ENCODE results near the gene ATP5PD.
"Not testable (repeated sequence)": the region's sequence is repeated elsewhere in the genome, so short reads cannot be mapped to it uniquely, and the experiment has no call there.

The ATP5PD gene

GRCh38 chr17:75081611-75082540 lies 35.1 kb upstream of the ATP5PD start:
- peaks cover 22% of the 10 kb centered on the region for H3K4me1 Mint-ChIP-seq

GRCh38 chr17:75079023-75079373 lies 32.2 kb upstream of the ATP5PD start:
- ATAC-seq (no peak), DNase-seq (ENCODE audit: low spot score in 2 of 2) (no peak)
- Mint-ChIP-seq H3K27ac (no peak overlapping the region), H3K36me3 (no peaks in the 10 kb centered on the region), H3K4me3 (peak overlapping the region; percentile 72), H3K9me3 (no peaks in the 10 kb centered on the region), H3K4me1 (peaks cover 16% of the 10 kb centered on the region)

More at GRCh38 chr17:75081611-75082540, 35.1 kb upstream of the ATP5PD start:
- DNase-seq (ENCODE audit: low spot score in 2 of 2) (no peak), ATAC-seq (no peak)
- H3K27ac Mint-ChIP-seq = peak overlapping the region; percentile 15
- H3K9me3 Mint-ChIP-seq = no peaks in the 10 kb centered on the region
- no peak overlapping the region for H3K4me3 Mint-ChIP-seq
- H3K36me3 Mint-ChIP-seq = no peaks in the 10 kb centered on the region

- DNase-seq (ENCODE audit: low spot score in 2 of 2) = no peak
- no peak for ATAC-seq
- H3K4me1 Mint-ChIP-seq = peaks cover 16% of the 10 kb centered on the region
- H3K4me3 Mint-ChIP-seq = peak overlapping the region; percentile 72
- H3K36me3 Mint-ChIP-seq = no peaks in the 10 kb centered on the region
- H3K27ac Mint-ChIP-seq = peak overlapping the region; percentile 80
- H3K9me3 Mint-ChIP-seq = no peaks in the 10 kb centered on the region
These were observed 31.7 kb upstream of the ATP5PD start for GRCh38 chr17:75078284-75079022.

- peak; percentile 84 for ATAC-seq
These were observed 30.9 kb upstream of the ATP5PD start for GRCh38 chr17:75077496-75078283.

GRCh38 chr17:75077072-75077495 lies 30.3 kb upstream of the ATP5PD start:
- ATAC-seq (no peak), DNase-seq (ENCODE audit: low spot score in 2 of 2) (no peak)
- H3K27ac Mint-ChIP-seq = peak overlapping the region; percentile 80
- H3K4me1 Mint-ChIP-seq = peaks cover 16% of the 10 kb centered on the region
- peak overlapping the region; percentile 72 for H3K4me3 Mint-ChIP-seq
- H3K36me3 Mint-ChIP-seq = no peaks in the 10 kb centered on the region
- H3K9me3 Mint-ChIP-seq = no peaks in the 10 kb centered on the region

More at GRCh38 chr17:75077496-75078283, 30.9 kb upstream of the ATP5PD start:
- no peaks in the 10 kb centered on the region for H3K9me3 Mint-ChIP-seq
- H3K4me1 Mint-ChIP-seq = peaks cover 16% of the 10 kb centered on the region
- H3K4me3 Mint-ChIP-seq = peak overlapping the region; percentile 72
- H3K36me3 Mint-ChIP-seq = no peaks in the 10 kb centered on the region
- H3K27ac Mint-ChIP-seq = peak overlapping the region; percentile 80
- DNase-seq (ENCODE audit: low spot score in 2 of 2) = peak; percentile 27 to 66

- Mint-ChIP-seq H3K27ac (no peak overlapping the region), H3K36me3 (no peaks in the 10 kb centered on the region), H3K4me3 (no peak overlapping the region), H3K4me1 (peaks cover 16% of the 10 kb centered on the region), H3K9me3 (no peaks in the 10 kb centered on the region)
- ATAC-seq (no peak), DNase-seq (ENCODE audit: low spot score in 2 of 2) (no peak)
These were observed 29.0 kb upstream of the ATP5PD start for GRCh38 chr17:75075597-75076336.

GRCh38 chr17:75074532-75074931 lies 27.8 kb upstream of the ATP5PD start:
- DNase-seq (ENCODE audit: low spot score in 2 of 2) (no peak), ATAC-seq (no peak)
- Mint-ChIP-seq H3K4me3 (no peak overlapping the region), H3K9me3 (no peaks in the 10 kb centered on the region), H3K36me3 (no peaks in the 10 kb centered on the region), H3K4me1 (peaks cover 16% of the 10 kb centered on the region), H3K27ac (no peak overlapping the region)

GRCh38 chr17:75073618-75074047 lies 26.9 kb upstream of the ATP5PD start:
- no peaks in the 10 kb centered on the region for H3K36me3 Mint-ChIP-seq

GRCh38 chr17:75072909-75073308 lies 26.1 kb upstream of the ATP5PD start:
- not testable (repeated sequence) for DNase-seq (ENCODE audit: low spot score in 2 of 2); H3K9me3 Mint-ChIP-seq; H3K36me3 Mint-ChIP-seq; H3K4me3 Mint-ChIP-seq; ATAC-seq; H3K4me1 Mint-ChIP-seq; H3K27ac Mint-ChIP-seq

More at GRCh38 chr17:75073618-75074047, 26.9 kb upstream of the ATP5PD start:
- H3K27ac Mint-ChIP-seq = no peak overlapping the region
- DNase-seq (ENCODE audit: low spot score in 2 of 2) = no peak
- no peak for ATAC-seq
- no peaks in the 10 kb centered on the region for H3K9me3 Mint-ChIP-seq
- peaks cover 9% of the 10 kb centered on the region for H3K4me1 Mint-ChIP-seq
- H3K4me3 Mint-ChIP-seq = no peak overlapping the region

GRCh38 chr17:75071478-75072271 lies 24.9 kb upstream of the ATP5PD start:
- not testable (repeated sequence) for H3K4me3 Mint-ChIP-seq

GRCh38 chr17:75069783-75070182 lies 23.0 kb upstream of the ATP5PD start:
- peaks cover 27% of the 10 kb centered on the region for H3K4me1 Mint-ChIP-seq
- ATAC-seq = no peak
- no peak overlapping the region for H3K4me3 Mint-ChIP-seq
- no peak overlapping the region for H3K27ac Mint-ChIP-seq
- DNase-seq (ENCODE audit: low spot score in 2 of 2) = no peak
- no peaks in the 10 kb centered on the region for H3K9me3 Mint-ChIP-seq
- peaks cover 8% of the 10 kb centered on the region for H3K36me3 Mint-ChIP-seq

More at GRCh38 chr17:75071478-75072271, 24.9 kb upstream of the ATP5PD start:
- ATAC-seq; H3K9me3 Mint-ChIP-seq; H3K27ac Mint-ChIP-seq; H3K36me3 Mint-ChIP-seq; H3K4me1 Mint-ChIP-seq; DNase-seq (ENCODE audit: low spot score in 2 of 2): not testable (repeated sequence)

GRCh38 chr17:75068750-75069149 lies 22.0 kb upstream of the ATP5PD start:
- DNase-seq (ENCODE audit: low spot score in 2 of 2) (no peak), ATAC-seq (no peak)
- Mint-ChIP-seq H3K9me3 (no peaks in the 10 kb centered on the region), H3K4me3 (no peak overlapping the region), H3K4me1 (peaks cover 32% of the 10 kb centered on the region), H3K36me3 (peaks cover 15% of the 10 kb centered on the region), H3K27ac (no peak overlapping the region)

GRCh38 chr17:75067856-75068255 lies 21.1 kb upstream of the ATP5PD start:
- DNase-seq (ENCODE audit: low spot score in 2 of 2) (no peak), ATAC-seq (peak; percentile 85)
- H3K9me3 Mint-ChIP-seq = no peaks in the 10 kb centered on the region
- peaks cover 24% of the 10 kb centered on the region for H3K36me3 Mint-ChIP-seq
- H3K4me3 Mint-ChIP-seq = peak overlapping the region; percentile 25
- H3K27ac Mint-ChIP-seq = peak overlapping the region; percentile 79
- H3K4me1 Mint-ChIP-seq = peaks cover 32% of the 10 kb centered on the region
